Measurements from ENCODE around the gene DNAJC1.

Gene DNAJC1

GRCh38 chr10:21764466-21765189 is 238.9 kb downstream of the DNAJC1 start:
- H3K27ac ChIP-seq = no peak overlapping the region
- TF ChIP-seq ZFX (IDR thresholded peaks at IDR 0.05; ENCODE audit: borderline replicate concordance) (no peak), CTCF (IDR thresholded peaks at IDR 0.05) (no peak)

- TF ChIP-seq CTCF (IDR thresholded peaks at IDR 0.05) (no peak), ZFX (IDR thresholded peaks at IDR 0.05; ENCODE audit: borderline replicate concordance) (no peak)
- H3K27ac ChIP-seq = no peak overlapping the region
Observed at GRCh38 chr10:21760332-21760731, 243.2 kb downstream of the DNAJC1 start.

DNA sequence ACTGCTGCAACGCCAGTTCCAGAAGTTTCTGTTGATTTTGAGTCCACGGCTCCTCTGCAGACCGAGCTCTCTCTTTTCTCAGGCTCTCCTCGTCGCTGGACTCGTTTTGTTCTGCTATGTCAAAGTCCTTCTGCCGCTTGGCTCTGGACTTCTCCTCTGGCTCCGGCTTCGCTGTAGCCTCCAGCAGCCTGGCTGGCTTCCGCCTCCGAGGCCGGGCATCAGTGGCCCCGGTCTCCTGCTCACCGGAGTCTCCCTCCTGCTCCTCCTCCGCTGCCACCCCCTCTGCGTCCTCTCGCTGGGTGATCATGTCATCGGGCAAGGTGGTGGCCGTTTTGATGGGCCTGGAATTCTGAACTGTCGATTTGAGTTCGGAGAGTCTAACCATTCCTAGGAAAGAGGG is 244.3 kb downstream of the DNAJC1 start:
- no peak overlapping the region for H3K27ac ChIP-seq
- TF ChIP-seq ZFX (IDR thresholded peaks at IDR 0.05; ENCODE audit: borderline replicate concordance) (no peak), CTCF (IDR thresholded peaks at IDR 0.05) (no peak)

DNA sequence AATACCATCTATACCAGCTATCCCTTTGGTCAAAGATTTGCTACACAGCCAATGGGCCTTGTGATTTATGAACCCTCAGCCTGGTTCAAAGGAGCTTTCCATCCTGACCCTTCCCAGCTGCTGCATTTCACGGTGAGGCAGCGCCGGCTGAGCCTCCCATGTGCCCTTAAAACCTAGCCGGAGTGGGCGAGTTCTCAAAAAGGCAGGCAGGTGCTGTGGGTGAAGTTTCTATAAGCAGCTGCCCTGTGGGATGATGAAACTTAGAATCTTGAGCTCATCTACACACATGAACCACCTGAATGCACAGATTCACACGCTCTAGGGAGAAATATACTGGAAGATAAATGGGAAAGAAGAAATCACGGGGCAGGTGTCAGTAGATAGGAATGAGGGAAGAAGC is 244.8 kb downstream of the DNAJC1 start:
- no peak for TF ChIP-seq ZFX (IDR thresholded peaks at IDR 0.05; ENCODE audit: borderline replicate concordance)
- TF ChIP-seq CTCF (IDR thresholded peaks at IDR 0.05) = no peak
- no peak overlapping the region for H3K27ac ChIP-seq

- TF ChIP-seq CTCF (IDR thresholded peaks at IDR 0.05) (no peak), ZFX (IDR thresholded peaks at IDR 0.05; ENCODE audit: borderline replicate concordance) (no peak)
Observed at GRCh38 chr10:21758239-21758638, 245.3 kb downstream of the DNAJC1 start.

GRCh38 chr10:21757185-21757901 is 246.2 kb downstream of the DNAJC1 start:
- H3K27ac ChIP-seq = no peak overlapping the region
- TF ChIP-seq CTCF (IDR thresholded peaks at IDR 0.05) = no peak
- TF ChIP-seq ZFX (IDR thresholded peaks at IDR 0.05; ENCODE audit: borderline replicate concordance) = no peak

More at GRCh38 chr10:21758239-21758638, 245.3 kb downstream of the DNAJC1 start:
- H3K27ac ChIP-seq = no peak overlapping the region

- TF ChIP-seq CTCF (IDR thresholded peaks at IDR 0.05) = no peak
- no peak for TF ChIP-seq ZFX (IDR thresholded peaks at IDR 0.05; ENCODE audit: borderline replicate concordance)
- H3K27ac ChIP-seq = no peak overlapping the region
Observed at GRCh38 chr10:21756707-21757106, 246.8 kb downstream of the DNAJC1 start.

Data from 22Rv1 (cell line).